ENCODE measurements around the gene SYT11. TPM values are rescaled to one million over a fixed set of nuclear protein-coding genes. Genes with fewer than 3 reads are reported as not detected.

SYT11 gene
- total and polyA plus RNA-seq, 10 of the 15 experiments (the other 5 are each of a cell fraction or from before 2014, with no cell fraction given): 7.7 to 21.2 (median 13.5) TPM

- TF ChIP-seq, protein P1, sequence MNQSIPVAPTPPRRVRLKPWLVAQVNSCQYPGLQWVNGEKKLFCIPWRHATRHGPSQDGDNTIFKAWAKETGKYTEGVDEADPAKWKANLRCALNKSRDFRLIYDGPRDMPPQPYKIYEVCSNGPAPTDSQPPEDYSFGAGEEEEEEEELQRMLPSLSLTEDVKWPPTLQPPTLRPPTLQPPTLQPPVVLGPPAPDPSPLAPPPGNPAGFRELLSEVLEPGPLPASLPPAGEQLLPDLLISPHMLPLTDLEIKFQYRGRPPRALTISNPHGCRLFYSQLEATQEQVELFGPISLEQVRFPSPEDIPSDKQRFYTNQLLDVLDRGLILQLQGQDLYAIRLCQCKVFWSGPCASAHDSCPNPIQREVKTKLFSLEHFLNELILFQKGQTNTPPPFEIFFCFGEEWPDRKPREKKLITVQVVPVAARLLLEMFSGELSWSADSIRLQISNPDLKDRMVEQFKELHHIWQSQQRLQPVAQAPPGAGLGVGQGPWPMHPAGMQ (IDR thresholded peaks at IDR 0.05; ENCODE audit: borderline replicate concordance): no peak
- TF ChIP-seq POLR2AphosphoS5 (IDR thresholded peaks at IDR 0.05; ENCODE audit: low read length): peak; percentile 81
- no peak for TF ChIP-seq RCOR1 (conservative IDR thresholded peaks at IDR 0.05; ENCODE audit: low read depth, low read length)
- peak; percentile 47; the same call in 1 of the 2 replicates for TF ChIP-seq NBN (IDR thresholded peaks at IDR 0.05)
- peak; percentile 32; the same call in 1 of the 2 replicates for TF ChIP-seq NFIC (IDR thresholded peaks at IDR 0.05; ENCODE audit: low read depth, low read length)
- peak; percentile 71; the same call in 1 of the 2 replicates for TF ChIP-seq ZNF384 (IDR thresholded peaks at IDR 0.05; ENCODE audit: borderline replicate concordance, low read depth, low read length)
- TF ChIP-seq MXI1 (IDR thresholded peaks at IDR 0.05; ENCODE audit: low read depth, low read length): peak; percentile 43; the same call in 1 of the 2 replicates
- TF ChIP-seq YY1 (IDR thresholded peaks at IDR 0.05; ENCODE audit: low read depth, low read length): peak; percentile 96
- peak; percentile 85 for TF ChIP-seq RELB (IDR thresholded peaks at IDR 0.05; ENCODE audit: low read depth)
- TF ChIP-seq POLR2AphosphoS2 (IDR thresholded peaks at IDR 0.05; ENCODE audit: low read depth, low read length): peak; percentile 93
- TF ChIP-seq ZNF592 (IDR thresholded peaks at IDR 0.05): no peak
- TF ChIP-seq, protein P2, sequence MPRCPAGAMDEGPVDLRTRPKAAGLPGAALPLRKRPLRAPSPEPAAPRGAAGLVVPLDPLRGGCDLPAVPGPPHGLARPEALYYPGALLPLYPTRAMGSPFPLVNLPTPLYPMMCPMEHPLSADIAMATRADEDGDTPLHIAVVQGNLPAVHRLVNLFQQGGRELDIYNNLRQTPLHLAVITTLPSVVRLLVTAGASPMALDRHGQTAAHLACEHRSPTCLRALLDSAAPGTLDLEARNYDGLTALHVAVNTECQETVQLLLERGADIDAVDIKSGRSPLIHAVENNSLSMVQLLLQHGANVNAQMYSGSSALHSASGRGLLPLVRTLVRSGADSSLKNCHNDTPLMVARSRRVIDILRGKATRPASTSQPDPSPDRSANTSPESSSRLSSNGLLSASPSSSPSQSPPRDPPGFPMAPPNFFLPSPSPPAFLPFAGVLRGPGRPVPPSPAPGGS (IDR thresholded peaks at IDR 0.05; ENCODE audit: borderline replicate concordance, insufficient read depth, low read depth, low read length, poor library complexity, severe bottlenecking): peak; percentile 95
- peak; percentile 89 for TF ChIP-seq NR2C1 (IDR thresholded peaks at IDR 0.05)
- peak; percentile 49; the same call in 1 of the 2 replicates for TF ChIP-seq ZBED1 (IDR thresholded peaks at IDR 0.05; ENCODE audit: borderline replicate concordance)
- peak; percentile 52; the same call in 1 of the 2 replicates for TF ChIP-seq PAX5 (IDR thresholded peaks at IDR 0.05; ENCODE audit: borderline replicate concordance, low read depth, low read length)
- TF ChIP-seq EZH2 (IDR thresholded peaks at IDR 0.05; ENCODE audit: borderline replicate concordance, control insufficient read depth, low read depth, low read length): no peak
- TF ChIP-seq SRF (IDR thresholded peaks at IDR 0.05; ENCODE audit: low read depth in 2 of 2, low read length in 2 of 2): peak in 1 of 2 experiments; percentile 73; a peak in 2 of 4 replicates
- TF ChIP-seq BCL11A (IDR thresholded peaks at IDR 0.05; ENCODE audit: low read depth, low read length): 0 out of 2 replicates have a peak, but pooled peaks have one; percentile 29
- TF ChIP-seq STAT1 (conservative IDR thresholded peaks at IDR 0.05): no peak
- TF ChIP-seq SMAD5 (IDR thresholded peaks at IDR 0.05; ENCODE audit: low read depth): no peak; the same call in 1 of the 2 replicates
- peak; percentile 96 for TF ChIP-seq POLR2A (IDR thresholded peaks at IDR 0.05; ENCODE audit: low read depth, low read length)
- TF ChIP-seq CHD4 (IDR thresholded peaks at IDR 0.05): no peak
These were observed 52.0 kb downstream of the SYT11 start, which contains the start of gene RIT1 (continued) for GRCh38 chr1:155911156-155912055.

All from GM12878 (cell line).